ENCODE data around the gene NME7.
"Not testable (repeated sequence)": the region's sequence is repeated elsewhere in the genome, so short reads cannot be mapped to it uniquely, and the experiment has no call there.

NME7 gene

GRCh38 chr1:169129109-169129784 is 238.3 kb downstream of the NME7 start:
- no peak for TF ChIP-seq JUND (IDR thresholded peaks at IDR 0.05; ENCODE audit: low read depth)
- in situ Hi-C loops (cut with HindIII; ENCODE audit: low pct_unique_long_range_greater_than_20kb, low sequenced_read_pairs) = no loop called here
- DNase-seq (ENCODE audit: low read depth in 1 of 2, low spot score in 1 of 2) = no peak

GRCh38 chr1:169128562-169128961 is 239.0 kb downstream of the NME7 start:
- in situ Hi-C loops (cut with HindIII; ENCODE audit: low pct_unique_long_range_greater_than_20kb, low sequenced_read_pairs) = no loop called here
- no peak for TF ChIP-seq JUND (IDR thresholded peaks at IDR 0.05; ENCODE audit: low read depth)
- DNase-seq (ENCODE audit: low read depth in 1 of 2, low spot score in 1 of 2) = no peak

- in situ Hi-C loops (cut with HindIII; ENCODE audit: low pct_unique_long_range_greater_than_20kb, low sequenced_read_pairs) = no loop called here
- no peak for TF ChIP-seq JUND (IDR thresholded peaks at IDR 0.05; ENCODE audit: low read depth)
- no peak for DNase-seq (ENCODE audit: low read depth in 1 of 2, low spot score in 1 of 2)
Measured at GRCh38 chr1:169127305-169127704, 240.3 kb downstream of the NME7 start.

- in situ Hi-C loops (cut with HindIII; ENCODE audit: low pct_unique_long_range_greater_than_20kb, low sequenced_read_pairs) = no loop called here
- no peak for DNase-seq (ENCODE audit: low read depth in 1 of 2, low spot score in 1 of 2)
- TF ChIP-seq JUND (IDR thresholded peaks at IDR 0.05; ENCODE audit: low read depth) = no peak
Measured at GRCh38 chr1:169126335-169126734, 241.3 kb downstream of the NME7 start.

GRCh38 chr1:169125597-169125996 is 242.0 kb downstream of the NME7 start:
- DNase-seq (ENCODE audit: low read depth in 1 of 2, low spot score in 1 of 2); in situ Hi-C loops (cut with HindIII; ENCODE audit: low pct_unique_long_range_greater_than_20kb, low sequenced_read_pairs): not testable (repeated sequence)

GRCh38 chr1:169124459-169124858 is 243.1 kb downstream of the NME7 start:
- in situ Hi-C loops (cut with HindIII; ENCODE audit: low pct_unique_long_range_greater_than_20kb, low sequenced_read_pairs) = no loop called here
- peak in 1 of 2 experiments; percentile 66 for DNase-seq (ENCODE audit: low read depth in 1 of 2, low spot score in 1 of 2)
- TF ChIP-seq JUND (IDR thresholded peaks at IDR 0.05; ENCODE audit: low read depth) = no peak

- no peak for DNase-seq (ENCODE audit: low read depth in 1 of 2, low spot score in 1 of 2)
- in situ Hi-C loops (cut with HindIII; ENCODE audit: low pct_unique_long_range_greater_than_20kb, low sequenced_read_pairs) = no loop called here
- TF ChIP-seq JUND (IDR thresholded peaks at IDR 0.05; ENCODE audit: low read depth) = no peak
Measured at GRCh38 chr1:169122976-169123375, 244.6 kb downstream of the NME7 start.

- no peak for TF ChIP-seq JUND (IDR thresholded peaks at IDR 0.05; ENCODE audit: low read depth)
- in situ Hi-C loops (cut with HindIII; ENCODE audit: low pct_unique_long_range_greater_than_20kb, low sequenced_read_pairs) = no loop called here
- no peak for DNase-seq (ENCODE audit: low read depth in 1 of 2, low spot score in 1 of 2)
Measured at GRCh38 chr1:169121146-169121923, 246.3 kb downstream of the NME7 start.

GRCh38 chr1:169120066-169120465 is 247.5 kb downstream of the NME7 start:
- DNase-seq (ENCODE audit: low read depth in 1 of 2, low spot score in 1 of 2) = no peak
- no peak for TF ChIP-seq JUND (IDR thresholded peaks at IDR 0.05; ENCODE audit: low read depth)
- in situ Hi-C loops (cut with HindIII; ENCODE audit: low pct_unique_long_range_greater_than_20kb, low sequenced_read_pairs) = no loop called here

GRCh38 chr1:169119405-169119804 is 248.2 kb downstream of the NME7 start:
- no peak for DNase-seq (ENCODE audit: low read depth in 1 of 2, low spot score in 1 of 2)
- in situ Hi-C loops (cut with HindIII; ENCODE audit: low pct_unique_long_range_greater_than_20kb, low sequenced_read_pairs) = no loop called here

GRCh38 chr1:169118227-169118626 is 249.4 kb downstream of the NME7 start:
- DNase-seq (ENCODE audit: low read depth in 1 of 2, low spot score in 1 of 2) = no peak
- no peak for TF ChIP-seq JUND (IDR thresholded peaks at IDR 0.05; ENCODE audit: low read depth)
- in situ Hi-C loops (cut with HindIII; ENCODE audit: low pct_unique_long_range_greater_than_20kb, low sequenced_read_pairs) = no loop called here

More at GRCh38 chr1:169119405-169119804, 248.2 kb downstream of the NME7 start:
- no peak for TF ChIP-seq JUND (IDR thresholded peaks at IDR 0.05; ENCODE audit: low read depth)

GRCh38 chr1:169117599-169117998 is 250.0 kb downstream of the NME7 start:
- in situ Hi-C loops (cut with HindIII; ENCODE audit: low pct_unique_long_range_greater_than_20kb, low sequenced_read_pairs) = no loop called here
- TF ChIP-seq JUND (IDR thresholded peaks at IDR 0.05; ENCODE audit: low read depth) = no peak
- DNase-seq (ENCODE audit: low read depth in 1 of 2, low spot score in 1 of 2) = no peak

- in situ Hi-C loops (cut with HindIII; ENCODE audit: low pct_unique_long_range_greater_than_20kb, low sequenced_read_pairs) = no loop called here
- DNase-seq (ENCODE audit: low read depth in 1 of 2, low spot score in 1 of 2) = no peak
- no peak for TF ChIP-seq JUND (IDR thresholded peaks at IDR 0.05; ENCODE audit: low read depth)
Measured at GRCh38 chr1:169117014-169117413, 250.6 kb downstream of the NME7 start.

Data from T47D (cell line).